HG03066 (cell line): ENCODE measurements around the gene MAGEC3.
"Not testable (repeated sequence)": the region's sequence is repeated elsewhere in the genome, so short reads cannot be mapped to it uniquely, and the experiment has no call there.

Source experiments
- ATAC-seq: cut with Tn5 transposase; IDR thresholded peaks from one replicate; pipeline ENCODE4 v1.9.1; 2021; ENCODE audit warnings: low read depth; ENCODE audit not compliant: unreplicated experiment

Gene MAGEC3

GRCh38 chrX:141838016-141838415, at the start of gene MAGEC3:
TSS of gene MAGEC3 (plus strand) at chrX:141838316. CDS start at chrX:141838316, 0 bp downstream.
- no peak for ATAC-seq

DNA sequence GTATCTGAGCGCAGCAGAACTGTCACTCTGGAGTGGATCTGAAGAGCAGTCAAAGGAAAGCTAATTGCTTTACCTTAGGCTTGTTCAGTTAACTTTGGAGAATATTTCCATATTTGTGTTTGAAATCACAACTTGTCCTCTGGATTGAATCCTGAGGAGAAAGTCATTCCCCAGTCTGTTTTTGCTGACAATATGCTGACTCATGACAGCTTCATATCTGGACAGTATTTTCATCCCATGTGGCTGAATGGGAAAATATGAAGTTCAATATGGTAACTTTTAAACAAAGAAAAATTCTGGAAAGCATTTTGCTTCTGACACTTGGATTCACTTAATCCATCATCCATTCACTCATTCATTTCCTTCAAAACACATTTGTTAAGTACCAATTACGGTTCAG, 46.3 kb upstream of the MAGEC3 start:
- no peak for ATAC-seq

GRCh38 chrX:141811438-141811837, 26.7 kb upstream of the MAGEC3 start:
- ATAC-seq = no peak

DNA sequence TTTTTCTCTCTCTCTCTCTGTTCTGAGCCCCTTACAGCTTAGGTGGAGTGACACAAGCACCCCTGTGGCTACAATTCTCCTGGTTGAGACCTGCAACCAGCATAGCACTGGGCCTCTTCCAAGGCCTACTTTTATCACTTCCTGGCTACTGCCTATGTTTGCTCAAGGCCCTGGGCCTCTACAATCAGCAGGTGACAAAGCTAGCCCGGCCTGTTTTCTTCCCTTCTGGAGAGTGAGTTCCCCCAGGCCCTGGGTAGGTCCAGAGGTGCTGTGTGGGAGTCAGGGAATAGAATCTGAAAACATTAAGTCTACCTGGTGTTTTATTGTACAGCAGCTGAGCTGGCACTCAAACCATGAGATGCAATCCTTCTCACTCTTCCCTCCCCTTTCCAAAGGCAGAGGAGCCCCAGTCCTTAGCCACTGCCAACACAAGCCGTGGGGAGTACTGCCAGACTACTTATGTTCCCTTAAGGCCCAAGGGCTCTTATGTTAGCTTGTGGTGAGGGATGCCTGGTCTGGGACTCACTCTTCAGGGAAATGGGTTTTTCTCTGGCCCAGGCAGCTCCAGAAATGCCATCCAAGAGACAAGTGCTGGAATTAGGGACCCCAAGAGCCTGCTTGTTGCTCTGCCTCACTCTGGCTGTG, 23.8 kb upstream of the MAGEC3 start:
- ATAC-seq = no peak

DNA sequence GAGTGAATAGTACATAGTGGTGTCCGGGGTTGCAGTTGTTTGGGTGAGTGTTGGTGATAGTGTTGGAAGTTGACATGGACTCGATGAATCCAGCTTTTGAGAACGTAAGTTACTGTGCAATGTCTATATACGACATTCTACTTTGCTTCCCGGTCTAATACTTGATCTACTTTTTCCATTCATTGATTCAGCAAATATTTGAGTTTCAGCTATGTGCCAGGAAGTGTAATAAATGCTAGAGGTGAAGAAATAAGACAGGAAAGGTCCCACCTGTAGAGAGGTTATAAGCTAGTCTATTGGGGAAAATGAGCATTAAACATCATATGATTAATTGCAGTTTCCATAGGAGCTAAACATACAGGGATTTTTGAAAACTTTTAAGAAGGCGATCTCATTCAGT, 22.2 kb upstream of the MAGEC3 start:
- no peak for ATAC-seq

DNA sequence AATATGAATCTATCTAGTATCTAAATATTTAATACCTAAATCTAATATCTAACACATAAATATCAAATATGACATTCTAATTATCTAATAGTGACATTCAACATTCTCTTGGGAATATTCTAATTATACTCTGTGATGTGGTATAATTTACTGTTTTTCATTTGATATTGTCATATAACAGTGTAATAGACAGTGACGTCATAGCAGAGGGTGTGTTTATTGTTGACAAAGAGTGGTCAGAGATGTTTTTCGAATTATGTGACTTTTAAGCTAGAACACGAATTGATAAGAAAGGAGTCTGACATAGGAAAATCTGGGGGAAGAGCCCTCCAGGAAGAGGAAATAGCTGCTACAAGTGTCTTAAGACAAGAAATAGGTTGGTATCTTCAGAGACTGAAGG, 5.9 kb upstream of the MAGEC3 start:
- no peak for ATAC-seq

DNA sequence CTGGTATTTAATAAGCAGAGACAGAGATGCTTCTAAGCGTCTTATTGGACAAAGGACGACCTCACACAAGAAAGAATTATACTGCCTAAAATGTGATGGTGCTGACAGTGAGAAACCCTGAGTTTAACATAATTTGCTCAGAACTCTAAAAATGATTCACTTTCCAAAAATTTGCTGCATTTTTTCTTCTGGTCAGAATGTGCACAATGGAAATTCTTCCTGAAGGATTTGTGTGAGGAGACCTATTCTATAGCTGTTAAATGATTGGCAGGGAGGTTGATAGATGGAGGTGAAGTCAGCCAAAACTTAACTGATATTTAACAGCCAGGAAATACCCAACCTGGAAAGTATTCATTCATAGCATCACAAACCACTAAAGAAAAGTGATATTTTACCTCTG, 1.7 kb downstream of the MAGEC3 start:
- ATAC-seq = no peak

- no peak for ATAC-seq
Measured at GRCh38 chrX:141857479-141857878, 19.4 kb downstream of the MAGEC3 start.

- ATAC-seq = no peak
Measured at GRCh38 chrX:141879616-141880015, 41.5 kb downstream of the MAGEC3 start.

DNA sequence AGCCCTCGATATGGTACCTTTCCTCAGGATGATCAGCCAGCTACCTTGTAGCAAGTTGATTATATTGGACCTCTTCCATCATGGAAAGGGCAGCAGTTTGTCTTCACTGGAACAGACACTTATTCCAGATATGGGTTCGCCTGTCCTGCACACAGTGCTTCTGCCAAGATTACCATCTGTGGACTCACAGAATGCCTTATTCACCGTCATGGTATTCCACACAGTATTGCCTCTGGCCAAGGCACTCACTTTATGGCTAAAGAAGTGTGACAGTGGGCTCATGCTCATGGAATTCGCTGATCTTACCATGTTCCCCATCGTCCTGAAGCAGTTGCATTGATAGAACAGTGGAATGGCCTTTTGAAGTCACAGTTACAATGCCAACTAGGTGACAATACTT, 50.7 kb downstream of the MAGEC3 start:
- ATAC-seq = not testable (repeated sequence)

DNA sequence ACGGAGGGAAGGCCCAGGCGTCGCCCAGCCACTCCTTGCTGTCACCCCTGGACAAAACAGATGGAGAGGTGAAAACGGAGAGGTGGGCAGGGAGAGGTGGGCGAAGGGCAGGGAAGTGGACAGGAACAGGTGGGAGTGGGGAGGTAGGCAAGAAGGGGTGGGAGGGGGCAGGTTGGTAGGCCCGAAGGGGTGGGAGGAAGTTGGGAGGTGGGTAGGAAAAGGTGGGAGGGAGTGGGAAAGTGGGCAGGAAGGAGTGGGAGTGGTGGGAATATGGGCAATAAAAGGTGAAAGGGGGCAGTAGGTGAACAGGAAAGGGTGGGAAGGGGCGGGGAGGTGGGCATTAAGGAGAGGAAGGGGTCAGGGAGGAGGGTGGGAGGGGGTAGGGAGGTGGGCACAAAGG, 56.6 kb downstream of the MAGEC3 start:
- no peak for ATAC-seq

DNA sequence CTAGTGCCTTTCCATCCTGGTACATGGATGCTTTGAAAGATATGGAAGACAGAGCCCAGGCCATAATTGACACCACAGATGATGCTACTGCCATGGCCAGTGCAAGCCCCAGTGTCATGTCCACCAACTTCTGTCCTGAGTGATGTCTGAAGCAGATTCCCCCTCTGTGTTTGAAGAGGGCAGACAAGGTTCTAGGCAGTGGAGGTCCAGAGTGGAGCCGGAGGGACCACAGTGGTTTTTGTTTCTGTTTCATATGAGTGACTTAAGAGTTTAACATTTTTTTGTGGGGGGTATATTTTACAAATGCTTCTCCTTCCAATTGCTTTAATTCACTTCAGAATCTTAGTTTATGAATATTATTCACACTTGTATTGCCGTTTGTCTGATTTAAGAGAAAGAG, 59.6 kb downstream of the MAGEC3 start:
- ATAC-seq = no peak

DNA sequence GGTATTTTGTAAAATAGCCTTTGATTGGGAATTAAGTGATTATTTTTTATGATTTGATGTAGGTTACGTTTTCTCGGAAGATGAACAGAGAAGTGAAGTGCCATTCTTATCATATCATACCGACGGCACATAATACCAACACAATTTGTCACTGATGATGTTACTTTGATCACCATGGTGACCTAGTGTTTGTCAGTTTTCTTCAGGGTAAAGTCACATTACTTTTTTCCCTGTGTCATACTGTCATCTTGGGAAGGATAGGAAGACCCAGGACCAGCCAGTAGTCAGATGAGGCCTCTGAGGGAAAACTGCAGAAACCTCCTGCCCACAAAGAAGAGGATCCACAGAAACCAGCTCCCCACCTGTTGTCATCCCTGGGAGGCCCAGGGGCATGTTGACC, 64.2 kb downstream of the MAGEC3 start:
- ATAC-seq = no peak

DNA sequence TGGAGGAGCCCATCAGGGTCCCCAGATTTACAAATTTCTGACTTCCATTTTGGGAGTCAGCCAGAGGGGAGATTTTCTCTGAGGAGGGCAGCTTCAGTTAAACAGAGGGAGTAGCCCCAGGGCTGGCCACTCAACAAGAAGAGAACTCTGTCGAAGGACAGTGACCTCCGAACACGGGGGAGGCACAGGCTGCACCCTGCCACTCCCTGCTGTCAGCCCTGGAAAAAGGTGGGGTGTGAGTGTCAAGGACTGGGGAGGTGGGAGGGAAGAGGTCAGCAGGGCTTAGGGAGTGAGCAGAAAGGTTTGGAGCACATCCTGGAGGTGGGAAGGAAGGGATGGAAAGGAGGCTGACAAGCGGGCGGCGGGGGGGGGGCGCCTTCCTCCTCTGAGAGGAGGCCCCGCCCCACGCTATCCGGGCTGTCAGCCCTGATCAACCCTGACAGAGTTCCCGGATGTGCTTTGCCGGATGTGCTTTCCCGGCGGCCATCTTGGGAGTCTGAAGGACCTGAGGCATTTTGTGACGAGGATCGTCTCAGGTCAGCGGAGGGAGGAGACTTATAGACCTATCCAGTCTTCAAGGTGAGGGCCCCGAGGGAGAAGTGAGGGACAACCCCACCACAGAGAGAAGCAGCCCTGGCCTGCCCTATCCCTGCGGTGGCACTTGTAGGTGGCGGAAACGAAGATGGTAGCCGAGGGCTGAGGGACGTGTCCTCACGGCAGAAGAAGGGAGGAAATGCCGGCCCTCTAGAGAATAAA, 65.5 kb downstream of the MAGEC3 start, which contains the start of gene MAGEC1:
Gene MAGEC1 (plus strand): TSS at position 495 of the 756 bp plus-strand sequence. CDS start 1,179 bp downstream, outside the sequence.
- no peak for ATAC-seq

DNA sequence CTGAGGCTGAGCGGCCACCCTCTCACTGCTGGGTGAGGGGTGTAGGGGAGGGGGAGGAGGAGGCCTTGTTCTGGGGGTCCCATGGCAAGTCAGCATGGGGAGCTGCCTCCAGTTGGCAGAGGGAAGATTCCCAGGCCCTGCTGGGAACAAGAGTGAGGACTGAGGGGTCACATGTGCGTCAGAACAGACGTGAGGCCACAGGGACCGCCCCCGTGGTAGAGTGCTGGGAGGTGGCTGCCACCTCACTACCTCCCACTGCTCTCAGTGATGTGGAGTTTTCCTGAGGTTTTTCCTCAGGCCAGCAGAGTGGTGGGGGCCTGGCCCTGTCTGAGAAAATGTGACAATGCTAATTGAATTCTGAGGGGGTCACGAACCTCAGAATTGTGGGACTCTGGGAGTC, 66.1 kb downstream of the MAGEC3 start:
- ATAC-seq = no peak

- ATAC-seq = no peak
Measured at GRCh38 chrX:141917801-141918200, 79.7 kb downstream of the MAGEC3 start.

DNA sequence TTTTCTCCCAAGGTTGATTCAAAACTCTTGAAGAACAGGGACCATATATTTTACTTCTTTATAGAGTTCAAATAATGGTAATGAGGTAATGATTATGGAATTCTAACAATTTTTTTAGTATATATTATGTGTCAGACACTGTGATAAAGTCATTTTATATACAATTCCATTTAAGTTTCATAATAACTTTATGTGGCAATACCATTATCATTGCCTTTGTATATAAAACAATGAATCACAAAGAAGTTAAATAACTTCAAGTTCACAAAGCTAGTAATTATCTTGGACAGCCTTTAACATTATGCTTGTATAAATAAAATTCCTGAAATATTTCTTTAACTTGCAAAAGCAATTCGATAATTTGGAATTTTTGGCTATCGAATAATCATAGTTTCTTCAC, 86.2 kb downstream of the MAGEC3 start:
- no peak for ATAC-seq

DNA sequence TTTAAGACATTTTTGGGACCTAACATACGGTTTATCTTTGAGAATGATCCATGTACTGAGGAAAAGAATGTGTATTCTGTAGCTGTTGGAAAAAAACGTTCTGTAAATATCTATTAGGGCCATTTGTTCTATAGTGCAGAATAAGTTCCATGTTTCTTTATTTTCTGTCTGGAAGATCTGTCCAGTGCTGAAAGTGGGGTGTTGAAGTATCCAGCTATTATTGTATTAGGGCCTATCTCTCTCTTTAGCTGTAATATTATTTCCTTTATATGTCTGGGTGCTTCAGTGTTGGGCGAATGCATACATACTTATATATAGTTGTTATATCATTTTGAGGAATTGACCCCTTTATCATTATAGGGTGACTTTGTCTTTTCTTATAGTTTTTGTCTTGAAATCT, 90.3 kb downstream of the MAGEC3 start:
- no peak for ATAC-seq

DNA sequence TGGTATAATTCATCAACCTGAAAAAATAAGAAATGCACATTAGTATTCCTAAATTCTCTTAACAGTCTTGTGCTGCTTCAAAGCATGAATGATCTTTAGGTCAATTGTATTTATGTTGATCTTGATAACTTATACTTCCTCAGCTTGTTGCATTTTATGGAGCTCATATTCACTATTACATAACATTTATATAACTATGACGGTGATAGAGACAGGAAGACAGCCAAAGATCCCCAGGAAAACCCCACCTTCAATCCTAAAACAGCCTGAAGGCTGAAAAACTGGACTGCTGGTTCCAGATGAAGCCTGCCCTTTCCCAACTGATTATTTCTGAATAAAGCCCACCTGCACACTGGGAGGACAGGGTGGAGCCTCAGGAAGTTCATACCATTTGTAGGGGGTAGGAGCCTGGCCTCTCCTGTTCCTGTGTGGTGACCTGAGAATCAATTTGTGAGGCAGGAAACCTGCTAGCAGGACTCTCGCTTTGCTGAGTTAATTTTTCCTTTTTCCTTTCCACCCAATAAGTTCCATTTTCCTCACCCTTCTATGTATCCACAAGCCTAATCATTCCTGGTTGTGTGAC, 96.0 kb downstream of the MAGEC3 start:
- ATAC-seq = no peak

- ATAC-seq = no peak
Measured at GRCh38 chrX:141935645-141936044, 97.5 kb downstream of the MAGEC3 start.

DNA sequence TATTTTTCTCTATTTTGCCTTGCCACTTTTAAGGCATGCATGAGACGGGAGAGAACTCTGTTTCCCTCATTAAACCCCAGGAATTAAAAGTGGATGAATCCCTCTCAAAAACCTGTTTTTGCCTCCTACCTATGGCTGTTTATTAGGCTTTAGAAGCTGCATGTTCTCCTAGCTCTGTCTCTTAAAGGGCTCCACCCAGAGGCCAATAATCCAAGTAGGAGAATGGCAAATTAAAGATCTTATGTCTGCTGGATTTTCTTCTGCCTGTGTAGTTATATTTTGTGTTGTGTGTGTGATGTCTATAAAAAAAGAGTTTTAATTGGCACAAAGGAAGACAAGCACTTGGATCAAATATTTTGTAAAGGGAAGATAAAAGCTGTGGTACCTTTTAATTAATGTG, 98.0 kb downstream of the MAGEC3 start:
- ATAC-seq = no peak

- ATAC-seq = no peak
Measured at GRCh38 chrX:141941234-141941633, 103.1 kb downstream of the MAGEC3 start.
